HG02885 (cell line): ENCODE measurements around the gene ITIH4.

Experiments
- ATAC-seq: cut with Tn5 transposase; IDR thresholded peaks from one replicate; pipeline ENCODE4 v1.9.1; 2021; ENCODE audit warnings: mild to moderate bottlenecking; ENCODE audit not compliant: unreplicated experiment, poor library complexity

The ITIH4 gene

DNA sequence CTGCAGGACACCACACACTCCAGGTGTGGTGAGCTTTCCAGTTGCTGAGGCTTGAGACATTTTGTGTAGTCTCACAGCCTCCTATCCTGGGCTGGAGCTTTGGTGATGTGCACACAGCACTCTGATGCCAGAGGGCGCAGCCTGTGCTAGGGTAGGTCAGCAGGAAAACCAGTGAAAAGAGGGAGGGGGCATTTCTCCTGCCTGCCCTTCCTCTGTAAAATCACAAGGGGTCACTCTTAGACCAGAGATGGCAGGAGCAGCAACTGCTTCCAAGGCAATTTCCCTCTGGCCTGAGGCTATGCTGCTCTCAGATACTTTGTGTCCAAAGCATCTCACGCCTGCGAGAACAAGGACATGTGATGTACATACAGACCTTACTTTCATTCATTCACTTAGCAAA is 20.9 kb upstream of the ITIH4 start:
- ATAC-seq: no peak

DNA sequence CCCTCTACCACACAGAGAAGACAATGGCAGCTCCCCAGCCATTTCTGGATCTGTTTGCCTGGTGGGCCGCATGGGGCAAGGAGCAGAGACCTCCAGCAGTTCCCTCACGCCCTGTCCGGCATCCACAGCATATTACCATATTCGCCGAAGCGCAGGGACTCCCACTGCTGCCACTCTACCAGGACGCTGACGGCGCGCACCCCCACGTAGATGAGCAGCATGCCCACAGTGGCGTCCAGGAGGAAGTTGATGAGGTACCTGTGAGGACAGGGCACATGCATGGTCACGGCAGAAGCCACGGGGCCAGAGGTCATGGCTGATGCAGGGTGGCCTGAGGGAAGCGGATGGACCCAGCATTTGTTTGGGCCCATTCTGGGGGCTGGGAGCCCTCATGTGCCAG is 19.2 kb upstream of the ITIH4 start:
- ATAC-seq: no peak

DNA sequence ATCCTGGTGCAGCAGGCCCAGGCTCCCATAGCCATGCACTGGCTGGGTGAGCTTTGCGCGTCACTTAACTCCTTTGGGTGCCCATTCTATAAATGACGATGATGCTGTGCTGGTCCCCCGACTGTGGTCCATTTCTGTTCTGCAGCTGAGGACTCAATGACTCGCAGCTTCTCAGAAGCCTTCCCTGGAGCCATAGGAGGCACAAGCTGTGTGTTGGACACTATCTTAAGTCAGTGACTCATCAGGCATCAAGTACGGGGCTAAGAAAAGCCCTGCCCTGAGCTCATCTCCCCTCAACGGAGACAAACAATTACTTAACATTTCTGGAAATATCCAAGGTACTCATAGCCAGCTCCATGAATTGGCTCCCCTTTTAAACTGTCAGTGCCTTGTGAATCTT is 18.1 kb upstream of the ITIH4 start:
- ATAC-seq: no peak

DNA sequence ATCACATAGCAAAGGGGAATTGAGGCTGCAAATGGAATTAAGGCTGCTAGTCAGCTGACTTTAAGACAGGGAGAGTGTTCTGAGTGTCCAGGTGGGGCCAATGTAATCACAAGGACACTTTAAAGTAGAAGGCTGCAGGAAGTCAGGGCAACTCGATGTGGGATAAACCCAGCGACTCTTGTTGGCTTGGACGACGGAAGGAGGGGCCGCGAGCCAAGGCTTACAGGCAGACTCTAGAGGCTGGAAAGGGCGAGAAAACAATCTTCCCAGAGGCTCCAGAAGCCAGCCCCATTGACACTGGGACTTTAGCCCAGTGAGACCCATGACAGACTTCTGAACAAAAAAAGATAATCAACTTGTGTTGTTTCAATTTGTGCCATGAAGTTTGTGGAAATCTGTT is 17.3 kb upstream of the ITIH4 start:
- ATAC-seq: no peak

DNA sequence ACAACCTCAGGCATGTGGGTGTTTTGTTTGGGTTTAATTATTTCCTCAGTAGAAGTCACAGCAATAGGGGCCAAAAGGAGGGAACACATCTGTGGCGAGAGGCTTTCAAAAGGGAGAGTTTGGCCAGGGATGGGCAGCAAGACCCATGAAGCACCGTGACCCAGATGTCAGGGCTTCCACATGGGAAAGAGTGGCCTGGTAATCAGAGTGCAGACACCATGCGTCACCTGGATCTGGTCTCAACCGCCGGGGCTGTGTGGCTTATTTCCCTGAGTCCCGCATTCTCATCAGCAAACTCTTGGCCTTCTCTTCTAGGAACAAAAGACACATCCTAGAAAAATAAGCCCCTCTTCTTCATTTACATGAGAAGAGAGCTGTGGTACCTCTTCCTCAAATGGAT is 16.8 kb upstream of the ITIH4 start:
- ATAC-seq: no peak

DNA sequence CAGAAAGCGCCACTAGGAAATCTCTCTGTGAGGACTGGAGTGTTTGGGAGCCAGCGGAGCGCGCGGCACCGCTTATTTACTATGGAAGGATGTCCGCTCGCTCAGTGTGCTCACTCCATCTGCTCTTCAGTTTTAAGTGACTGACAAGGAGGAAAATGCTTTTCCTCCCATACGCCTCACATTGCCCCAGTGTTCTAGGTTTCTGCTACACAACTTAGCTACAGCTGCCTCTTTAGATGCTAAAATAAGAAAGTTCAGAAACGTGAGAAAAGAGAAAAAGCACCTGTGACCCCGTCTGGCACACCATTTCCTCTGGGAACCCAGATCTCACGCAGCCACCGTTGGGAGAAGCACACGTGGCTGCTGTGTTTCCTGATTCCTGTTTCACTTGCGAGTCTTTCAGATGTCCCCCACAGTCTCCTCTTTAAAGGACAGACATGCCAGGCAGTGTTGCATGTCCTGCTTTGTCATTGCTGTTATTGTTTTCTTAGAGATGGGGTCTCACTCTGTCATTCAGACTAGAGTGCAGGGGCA is 16.0 kb upstream of the ITIH4 start:
- ATAC-seq: no peak

DNA sequence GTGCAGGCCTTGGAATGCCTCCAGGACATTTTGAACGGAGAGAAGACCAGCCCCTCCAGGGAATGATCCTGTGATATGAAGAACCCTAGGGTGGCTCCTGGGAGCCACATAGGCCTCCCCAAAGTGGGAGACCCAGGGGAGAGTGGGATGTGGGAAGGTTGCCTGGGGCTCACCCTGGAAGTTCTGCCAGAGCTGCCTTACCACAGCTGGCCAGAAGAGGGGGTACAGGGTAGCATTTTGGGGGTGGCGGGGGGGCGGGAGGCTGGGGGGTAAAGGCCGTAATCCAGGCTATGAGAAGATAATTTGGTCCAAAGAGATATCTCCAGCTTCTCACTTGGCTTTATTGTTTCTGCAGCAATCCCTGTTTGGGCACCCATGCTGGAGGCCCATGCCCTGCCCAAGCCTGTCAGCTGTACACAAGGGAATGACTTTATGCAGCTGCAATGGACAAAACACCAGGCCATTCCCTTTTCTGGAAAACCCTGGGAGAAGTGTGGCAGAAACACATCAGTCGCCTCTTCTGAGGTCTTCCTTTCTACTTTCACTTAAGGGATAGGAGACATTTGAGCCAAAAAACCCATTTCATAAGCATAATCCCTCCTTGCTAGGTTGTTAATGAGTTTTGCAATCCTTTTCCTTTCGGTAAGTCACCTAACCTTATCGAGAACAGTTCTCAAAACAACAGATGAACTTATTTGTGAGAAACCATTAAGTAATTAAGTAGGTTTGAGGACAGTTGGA is 15.4 kb upstream of the ITIH4 start:
- no peak for ATAC-seq

DNA sequence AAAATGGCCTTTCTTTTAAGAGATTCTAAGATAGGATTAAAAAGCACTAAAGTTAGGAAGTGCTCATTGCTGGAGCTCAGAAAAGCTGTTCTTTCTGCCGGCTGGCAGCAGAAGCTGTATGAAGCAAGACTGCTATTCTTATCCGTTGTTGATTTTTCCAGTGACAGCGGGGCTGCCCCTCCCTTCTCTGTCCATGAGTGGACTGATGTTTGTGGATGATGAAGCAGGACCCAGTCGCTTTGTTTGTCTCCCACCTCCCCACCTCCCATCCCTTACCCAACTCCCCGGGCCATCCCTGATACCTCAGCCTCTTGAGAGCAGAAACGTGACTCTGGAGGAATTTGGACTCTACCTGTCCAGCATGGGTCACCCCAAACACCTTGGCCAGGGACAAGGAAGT is 14.7 kb upstream of the ITIH4 start:
- no peak for ATAC-seq

DNA sequence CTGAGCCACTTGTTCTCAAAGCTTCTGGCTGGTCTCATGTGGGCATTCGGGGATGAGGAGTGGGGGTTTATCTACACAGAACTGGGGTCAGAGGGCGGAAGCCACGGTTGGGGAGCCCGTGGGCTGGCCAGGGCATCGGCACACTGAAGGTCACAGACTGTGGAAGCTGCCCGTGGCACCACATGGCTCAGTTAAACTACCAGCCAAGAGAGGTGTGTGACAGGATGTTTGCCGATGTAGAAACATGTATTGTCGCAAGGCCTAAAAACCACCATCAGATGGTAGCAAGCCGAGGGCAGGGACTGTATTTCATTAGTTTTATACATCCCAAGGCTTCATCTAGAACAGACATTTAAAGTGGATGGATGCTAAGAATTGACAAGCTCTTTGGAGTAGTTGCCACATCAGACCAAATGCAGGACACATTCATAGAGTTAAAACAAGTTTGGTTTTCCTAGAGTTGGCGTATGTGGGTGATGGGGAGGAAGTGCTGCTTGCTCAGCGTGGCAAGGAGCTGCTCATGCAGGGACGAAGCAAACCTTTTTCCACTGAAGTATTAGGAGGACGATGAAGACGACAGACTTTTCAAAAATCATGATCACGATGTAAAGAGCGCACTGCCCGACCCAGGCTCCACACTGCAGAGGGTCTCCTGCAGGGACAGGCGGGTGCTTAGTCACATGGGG is 14.0 kb upstream of the ITIH4 start:
- ATAC-seq: no peak

DNA sequence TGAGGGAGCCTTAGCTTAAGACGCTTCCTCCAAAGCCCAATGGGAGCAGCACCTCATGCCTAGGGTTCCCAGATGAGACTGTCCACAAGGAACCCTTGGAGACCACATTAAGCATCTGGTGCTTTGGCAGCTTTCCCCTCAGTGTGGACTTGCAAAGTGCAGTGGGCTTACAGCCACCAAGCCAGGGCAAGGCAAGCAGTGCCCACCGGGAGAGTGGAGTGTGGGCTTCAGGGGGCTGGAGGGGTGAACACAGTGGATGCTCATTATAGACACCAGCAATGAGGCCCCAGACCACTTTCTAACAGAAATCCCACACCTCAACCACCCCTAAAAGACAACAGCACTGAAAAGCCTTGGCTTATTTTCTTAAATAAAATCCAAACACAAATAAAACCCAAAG is 13.4 kb upstream of the ITIH4 start:
- no peak for ATAC-seq

DNA sequence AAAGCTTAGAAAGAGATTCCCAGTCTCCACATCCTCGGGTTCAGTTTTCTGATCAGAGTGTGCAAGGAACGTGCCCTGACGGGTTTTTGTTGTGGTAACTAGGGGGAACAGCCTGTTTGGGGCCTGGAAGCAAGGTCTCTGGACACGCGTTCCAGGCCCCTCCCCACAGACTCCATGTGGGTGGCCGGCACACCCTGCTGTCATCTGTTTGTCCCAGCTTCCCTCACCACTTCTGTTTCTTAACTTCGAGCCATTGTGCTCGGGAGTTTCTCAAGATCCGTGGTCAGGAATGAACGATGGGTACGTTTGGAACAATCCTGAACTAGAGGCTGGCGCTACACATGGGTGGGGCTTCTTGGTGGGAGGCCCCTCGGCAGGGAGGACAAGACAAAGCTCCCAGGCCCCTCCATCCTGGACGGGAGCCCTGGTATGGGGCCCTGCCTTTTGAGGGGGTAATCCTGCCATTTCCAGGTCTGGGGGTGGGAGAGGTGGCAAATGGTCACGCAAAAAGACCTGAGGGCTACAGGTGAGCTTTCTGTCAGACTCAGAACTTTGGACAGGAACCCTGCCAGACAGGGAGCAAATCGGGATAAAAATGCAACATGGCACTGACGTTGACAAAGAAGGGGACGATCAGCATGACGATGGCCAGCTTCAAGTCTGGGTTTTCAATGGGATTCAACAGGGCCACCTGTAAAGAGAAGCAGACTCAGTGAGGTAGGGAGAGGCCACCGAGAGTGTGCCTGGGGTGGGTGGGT is 12.8 kb upstream of the ITIH4 start:
- ATAC-seq: no peak

DNA sequence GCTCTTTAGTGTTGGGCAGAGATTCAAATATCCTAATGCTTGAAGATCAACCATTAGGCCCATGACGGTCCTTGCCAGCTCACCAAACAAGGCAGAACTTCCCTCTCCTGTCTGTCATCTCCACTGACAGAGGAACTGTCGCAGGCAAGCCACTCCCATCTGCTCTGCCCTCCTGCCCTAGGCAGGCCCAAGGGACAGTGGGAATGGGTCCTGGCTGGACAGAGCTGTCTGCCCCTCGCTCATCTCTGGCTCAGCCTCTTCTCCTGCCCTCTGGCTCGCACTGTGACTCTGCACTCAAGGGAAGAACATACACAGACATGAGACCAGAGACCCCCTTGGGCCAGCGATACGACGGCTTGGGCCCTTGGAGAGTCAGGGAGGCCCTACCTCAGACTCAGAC is 12.0 kb upstream of the ITIH4 start:
- ATAC-seq: no peak

DNA sequence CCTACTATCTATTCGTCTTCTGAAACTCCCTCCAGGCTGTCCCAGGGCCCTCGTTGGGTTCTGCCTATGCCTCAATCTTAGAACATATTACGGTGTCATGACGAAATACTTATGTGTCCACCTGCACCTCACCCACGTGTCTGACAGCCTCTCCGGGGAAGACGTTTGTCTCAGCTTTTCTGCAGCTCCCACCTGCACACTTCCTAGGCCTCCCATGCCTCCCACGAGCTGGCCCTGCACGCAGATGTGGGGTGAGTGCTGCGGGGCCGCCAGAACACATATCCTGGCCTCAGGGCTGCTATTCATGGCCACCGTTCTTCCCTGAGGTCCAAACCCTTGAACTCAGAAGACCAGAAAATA is 11.5 kb upstream of the ITIH4 start:
- ATAC-seq: no peak

DNA sequence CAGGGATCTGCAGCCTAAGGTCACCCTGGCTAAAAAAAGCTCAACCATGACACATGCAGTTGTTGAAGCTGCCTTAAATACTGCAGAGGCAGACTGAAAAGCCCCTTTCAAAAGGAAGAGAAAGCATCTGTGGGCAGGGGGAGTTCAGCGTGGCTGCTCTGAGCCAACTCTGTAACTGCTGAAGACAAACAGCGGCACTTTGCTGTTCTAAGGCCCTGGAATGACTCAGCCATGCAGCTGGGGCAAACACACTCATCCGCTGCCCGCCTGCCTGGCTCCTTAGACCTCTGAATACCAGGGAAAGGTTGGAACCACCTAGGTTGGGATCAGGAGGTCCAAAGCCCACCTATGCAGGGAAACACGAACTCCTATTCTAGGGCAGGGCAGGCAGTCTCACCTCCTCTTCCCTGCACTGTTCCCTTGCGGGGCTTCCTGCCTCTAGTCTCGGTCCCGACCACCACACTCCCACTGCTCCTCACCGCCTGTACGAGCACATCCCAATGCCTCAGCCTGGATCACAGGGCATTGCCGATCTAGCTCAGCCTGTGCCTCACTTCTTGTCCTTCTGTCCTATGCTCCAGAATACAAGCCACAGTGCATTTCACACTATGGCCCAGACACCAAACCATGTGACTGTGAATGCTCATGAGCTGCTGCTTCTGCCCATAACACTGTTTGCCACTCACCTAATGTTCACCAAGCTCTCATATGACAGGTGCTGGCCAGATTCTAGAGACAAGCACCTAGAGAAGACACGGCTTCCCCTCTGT is 10.9 kb upstream of the ITIH4 start:
- no peak for ATAC-seq

DNA sequence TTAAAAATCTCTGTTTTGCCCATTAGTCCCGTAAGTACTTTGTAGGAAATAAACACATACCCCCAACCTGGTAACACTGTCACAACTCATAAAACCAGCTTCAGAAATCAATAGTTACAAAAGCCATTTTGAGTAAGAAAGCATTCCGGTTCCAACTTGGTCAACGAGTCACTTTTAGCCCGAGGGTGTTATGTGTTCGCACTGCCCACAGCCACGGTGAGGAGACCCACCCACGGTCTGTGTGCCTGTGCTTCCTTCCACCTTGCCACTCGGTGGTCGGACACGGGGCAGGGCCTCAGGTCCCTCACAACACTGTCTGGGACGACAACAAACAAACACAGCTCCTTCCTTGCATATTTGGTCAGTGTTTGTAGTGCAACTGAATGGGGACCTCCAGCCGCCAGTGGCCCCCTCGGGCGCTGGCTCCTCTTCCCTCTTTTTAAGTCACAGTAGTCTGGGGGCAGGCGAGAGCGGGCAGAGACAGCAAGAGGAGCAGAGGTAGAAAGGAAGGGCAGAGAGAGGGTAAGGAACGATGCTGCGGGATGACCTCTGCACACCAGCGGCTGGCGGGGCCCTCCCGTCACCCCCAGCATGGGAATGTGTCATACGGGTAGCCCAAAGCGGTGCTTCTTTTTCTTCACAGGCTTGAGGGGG is 9.5 kb upstream of the ITIH4 start:
- no peak for ATAC-seq

DNA sequence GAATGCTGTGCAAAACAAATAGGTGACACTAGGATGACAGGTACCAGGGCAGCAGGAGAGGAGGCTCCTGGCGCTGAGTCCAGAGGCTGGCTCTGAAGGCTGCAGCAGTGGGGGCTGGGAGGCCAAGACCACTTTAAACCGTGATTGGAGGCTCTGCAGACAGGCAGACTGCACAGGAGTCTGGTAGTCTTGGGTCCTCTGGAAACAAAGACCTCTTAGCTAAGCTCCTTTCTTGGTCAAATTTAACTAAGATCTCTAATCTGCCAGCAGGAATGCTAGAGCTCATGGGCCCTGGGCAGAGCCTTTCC is 8.8 kb upstream of the ITIH4 start:
- no peak for ATAC-seq

DNA sequence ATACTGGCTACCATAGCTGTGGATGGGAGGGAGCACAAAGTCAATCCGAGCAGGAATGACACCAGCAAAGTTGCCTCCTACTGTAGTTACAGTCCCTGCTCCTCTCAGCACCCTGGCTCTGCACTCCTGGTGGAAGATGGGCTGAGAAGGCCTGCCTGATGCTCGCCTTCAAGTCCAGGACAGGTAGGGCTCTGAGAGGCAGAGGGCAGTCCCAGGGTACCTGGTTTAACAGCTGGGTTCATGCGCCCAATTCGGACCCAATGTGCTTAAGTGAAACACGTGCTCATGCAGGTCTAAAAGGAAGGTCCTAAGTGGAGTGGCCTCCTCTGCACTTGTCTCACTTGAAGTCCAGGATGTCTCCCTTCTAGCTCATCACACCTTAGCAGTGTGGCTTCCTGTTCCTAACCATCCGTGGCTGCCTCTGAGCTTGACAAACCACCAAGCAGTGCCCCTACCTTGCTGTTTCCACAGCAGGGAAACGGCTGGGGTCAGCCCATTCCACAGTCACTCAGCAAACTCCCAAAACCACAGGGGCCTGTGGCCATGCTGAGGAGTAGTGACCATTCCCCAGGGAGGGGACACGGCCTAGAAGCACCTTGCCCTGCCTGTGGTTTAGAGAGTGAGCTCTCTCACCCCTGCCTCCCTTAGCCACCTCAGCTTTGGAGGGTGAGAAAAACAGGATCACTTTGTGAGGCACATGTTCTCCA is 8.2 kb upstream of the ITIH4 start:
- no peak for ATAC-seq

DNA sequence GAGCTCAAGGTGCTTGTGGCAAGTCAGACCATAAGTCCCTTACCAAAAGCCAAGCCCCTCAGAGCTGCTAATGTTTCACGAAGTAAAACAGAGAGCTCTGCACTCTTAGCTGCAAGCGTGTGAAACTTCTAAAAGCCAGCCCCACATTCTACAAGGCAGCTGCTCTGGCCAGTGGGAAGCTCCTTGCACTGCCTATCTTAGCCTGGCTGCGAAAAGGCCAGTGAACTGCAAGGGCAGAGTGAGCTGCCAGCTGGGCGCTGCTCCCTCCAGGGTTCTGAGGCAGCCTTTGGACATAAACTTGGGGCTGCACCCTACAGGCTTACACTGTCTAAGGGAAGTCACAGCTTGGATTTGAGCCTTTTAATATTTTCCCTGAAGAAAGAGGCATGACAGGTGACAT is 6.5 kb upstream of the ITIH4 start:
- ATAC-seq: no peak

DNA sequence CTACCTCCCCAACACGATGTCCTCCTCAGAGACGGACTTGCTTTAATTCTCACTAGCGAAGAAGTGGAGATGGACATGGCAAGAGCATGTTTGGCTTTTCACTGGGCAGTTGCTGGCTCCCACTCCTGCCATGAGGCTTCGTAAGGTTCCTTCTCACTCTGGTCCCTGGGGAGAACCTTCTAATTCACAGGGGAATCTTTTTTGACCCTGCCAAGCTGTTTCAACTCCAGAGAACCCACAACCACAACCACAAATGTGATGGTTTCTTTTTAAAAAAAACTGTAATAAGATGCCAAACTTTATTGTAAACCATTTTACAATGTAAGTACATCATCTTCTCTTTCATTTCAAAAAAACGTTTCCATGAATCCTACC is 6.0 kb upstream of the ITIH4 start:
- no peak for ATAC-seq
